Mesenteric fat pad (tissue), 1 donor: ENCODE data around the gene ULK1. TPM values are rescaled to one million over a fixed set of nuclear protein-coding genes. Genes with fewer than 3 reads are reported as not detected.
A peak's percentile ranks its signal among the peaks of the same experiment; 100 is the strongest.

Experiments used
- DNase-seq: peaks from one replicate; pipeline ENCODE4 v3.0.0-alpha.2; 2020; ENCODE audit warnings: low spot score
- total RNA-seq: library from RNA; stranded (reverse); fragmentation: NEBNext Ultra II Directional; extraction: Animal tissue kit (Norgen Biotek cat#: 25700); gene quantifications from one replicate; pipeline ENCODE4 v1.2.1, GENCODE V29; 2021
- donor health status: DM: yes; HTN: yes; CAD: no.

Gene ULK1
- total RNA-seq, 1 donor from 2014 or later = 19.4 TPM

GRCh38 chr12:131919051-131919347 is 24.6 kb downstream of the ULK1 start:
- DNase-seq = no peak

GRCh38 chr12:131919366-131920156 is 25.1 kb downstream of the ULK1 start:
- DNase-seq = no peak

DNA sequence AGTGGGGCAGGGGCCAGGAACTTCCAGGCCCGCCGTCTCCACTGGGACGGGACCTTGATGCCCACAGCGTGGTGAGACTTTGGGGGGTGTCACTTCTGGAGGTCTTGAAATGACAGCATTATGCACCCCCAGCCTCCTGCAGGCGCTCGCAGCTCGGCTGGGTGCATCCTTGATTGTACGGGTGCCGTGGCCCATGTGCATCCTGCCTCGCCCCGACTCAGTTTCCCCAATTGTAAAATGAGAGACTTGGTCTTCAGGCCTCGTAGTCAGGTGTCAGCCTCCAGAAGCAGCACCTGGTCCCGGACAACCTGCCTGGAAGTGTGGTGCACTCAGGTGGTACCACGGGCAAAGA is 25.7 kb downstream of the ULK1 start:
- no peak for DNase-seq

- no peak for DNase-seq
Measured at GRCh38 chr12:131920902-131921840, 26.7 kb downstream of the ULK1 start.

DNA sequence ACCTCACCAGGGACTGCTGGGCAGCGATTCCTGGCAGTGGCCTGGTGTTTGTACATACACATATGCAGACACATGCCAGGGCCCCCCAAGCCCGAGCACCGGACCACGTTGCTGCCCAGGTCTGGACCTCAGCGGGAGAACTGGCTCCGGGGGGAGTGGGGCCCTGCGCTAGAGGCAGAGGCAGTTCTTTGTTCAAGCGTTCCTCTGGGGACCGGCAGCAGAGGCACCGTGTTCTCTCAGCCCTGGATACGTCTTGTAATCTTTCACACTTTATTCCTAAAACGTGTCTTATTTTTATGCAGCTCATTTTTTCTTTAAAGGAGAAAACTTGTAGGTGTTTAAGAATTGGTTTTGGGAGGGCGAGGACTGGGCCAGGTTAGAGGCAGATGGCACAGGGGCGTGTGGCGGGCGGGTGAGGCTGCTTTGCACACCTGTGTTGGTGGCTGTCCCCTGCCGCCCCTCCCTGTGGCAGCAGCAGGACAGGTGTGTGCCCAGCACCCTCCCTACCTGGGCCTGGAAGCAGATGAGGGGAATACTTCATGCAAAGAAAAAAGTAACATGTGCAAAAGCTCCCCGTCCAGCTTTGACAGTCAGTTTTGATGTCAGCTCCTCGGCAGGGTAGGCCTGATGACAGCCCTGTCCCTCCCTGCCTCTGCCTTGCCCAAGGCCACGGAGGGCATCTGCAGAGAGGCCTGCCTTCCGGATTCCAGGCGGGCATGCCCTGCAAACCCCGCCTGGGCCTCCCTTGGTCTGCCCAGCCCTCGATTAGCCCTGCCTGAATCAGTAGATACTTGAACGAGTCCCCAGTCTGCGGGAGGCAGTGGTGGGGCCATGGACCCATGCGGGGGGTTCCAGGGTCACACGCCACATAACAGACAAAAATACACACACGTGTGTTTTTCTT is 27.7 kb downstream of the ULK1 start:
- no peak for DNase-seq

GRCh38 chr12:131922772-131923171 is 28.4 kb downstream of the ULK1 start:
- DNase-seq = no peak

DNA sequence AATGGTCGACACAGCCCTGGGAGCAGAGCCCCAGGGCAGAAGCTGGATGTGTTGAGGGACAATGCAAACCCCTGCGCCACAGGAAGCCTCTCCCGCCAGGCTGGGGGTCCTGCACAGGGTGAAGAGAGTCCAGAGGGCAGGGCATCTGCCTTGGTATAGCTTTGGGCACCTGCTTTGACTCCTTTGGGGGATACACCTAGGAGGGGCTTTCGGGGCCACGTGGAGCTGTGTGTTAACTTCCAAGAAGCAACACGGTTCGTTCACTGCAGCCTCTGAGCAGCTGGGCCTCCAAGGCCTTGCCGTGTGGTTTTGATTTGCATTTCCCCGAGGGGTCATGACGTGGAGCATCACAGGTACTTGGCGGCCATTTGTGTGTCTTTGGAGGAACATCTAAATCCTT is 28.8 kb downstream of the ULK1 start:
- no peak for DNase-seq

GRCh38 chr12:131927110-131928079 is 33.0 kb downstream of the ULK1 start:
- no peak for DNase-seq

- no peak for DNase-seq
Measured at GRCh38 chr12:131928080-131928710, 33.8 kb downstream of the ULK1 start.

- peak; percentile 97 for DNase-seq
Measured at GRCh38 chr12:131928711-131929580, 34.5 kb downstream of the ULK1 start, which contains the start of gene PUS1. PUS1 (plus strand) TSS chr12:131929276; CDS start chr12:131929723, 447 bp downstream.

DNA sequence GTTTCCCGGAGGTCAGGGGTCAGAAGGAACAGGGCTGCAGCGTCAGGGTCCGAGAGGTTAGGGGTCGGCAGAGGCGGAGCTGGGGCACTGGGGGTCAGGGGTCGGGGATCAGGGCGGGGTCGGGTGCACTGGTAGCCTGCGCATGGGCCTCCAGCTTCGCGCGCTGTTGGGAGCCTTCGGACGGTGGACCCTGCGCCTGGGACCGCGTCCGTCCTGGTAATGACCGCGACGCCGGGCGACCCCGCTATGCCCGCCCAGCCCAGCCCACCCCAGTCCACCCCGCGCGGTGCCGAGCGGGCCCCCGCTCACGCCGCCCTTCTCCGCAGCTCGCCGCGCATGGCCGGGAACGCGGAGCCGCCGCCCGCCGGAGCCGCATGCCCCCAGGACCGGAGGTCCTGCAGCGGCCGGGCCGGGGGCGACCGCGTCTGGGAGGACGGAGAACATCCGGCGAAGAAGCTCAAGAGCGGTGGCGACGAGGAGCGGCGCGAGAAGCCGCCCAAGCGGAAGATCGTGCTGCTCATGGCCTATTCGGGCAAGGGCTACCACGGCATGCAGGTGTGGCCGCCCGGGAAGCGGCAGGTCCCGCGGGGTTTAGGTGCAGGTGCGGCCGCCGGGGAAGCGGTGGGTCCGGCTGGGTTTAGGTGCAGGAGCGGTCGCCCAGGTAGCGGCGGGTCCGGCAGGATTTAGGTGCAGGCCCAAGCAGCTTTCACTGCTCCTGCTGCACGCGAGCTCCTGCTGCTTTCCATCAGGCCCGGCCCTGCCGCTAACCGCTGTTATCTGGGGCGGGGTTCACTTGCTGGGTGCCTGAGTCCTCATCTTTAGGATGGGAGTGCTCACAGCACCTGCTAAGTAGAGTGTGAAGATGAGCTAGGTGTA is 35.4 kb downstream of the ULK1 start:
- DNase-seq = no peak

DNA sequence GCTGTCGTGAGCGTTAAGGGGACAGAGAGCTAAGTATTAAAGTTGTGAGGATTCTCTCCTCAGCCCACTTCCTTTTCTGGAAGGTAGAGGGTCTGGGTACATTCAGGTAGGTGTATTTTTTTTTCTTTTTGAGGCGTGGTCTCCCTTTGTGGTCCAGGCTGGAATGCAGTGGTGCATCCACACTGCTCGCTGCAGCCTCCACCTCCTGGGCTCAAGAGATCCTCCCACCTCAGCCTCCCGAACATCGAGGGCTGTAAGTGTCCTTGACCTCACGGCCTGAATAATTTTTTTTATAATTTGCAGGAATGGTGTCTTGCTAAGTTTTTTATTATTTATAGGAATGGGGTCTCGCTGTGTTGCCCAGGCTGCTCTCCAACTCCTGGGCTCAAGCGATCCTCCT is 36.1 kb downstream of the ULK1 start:
- no peak for DNase-seq

DNA sequence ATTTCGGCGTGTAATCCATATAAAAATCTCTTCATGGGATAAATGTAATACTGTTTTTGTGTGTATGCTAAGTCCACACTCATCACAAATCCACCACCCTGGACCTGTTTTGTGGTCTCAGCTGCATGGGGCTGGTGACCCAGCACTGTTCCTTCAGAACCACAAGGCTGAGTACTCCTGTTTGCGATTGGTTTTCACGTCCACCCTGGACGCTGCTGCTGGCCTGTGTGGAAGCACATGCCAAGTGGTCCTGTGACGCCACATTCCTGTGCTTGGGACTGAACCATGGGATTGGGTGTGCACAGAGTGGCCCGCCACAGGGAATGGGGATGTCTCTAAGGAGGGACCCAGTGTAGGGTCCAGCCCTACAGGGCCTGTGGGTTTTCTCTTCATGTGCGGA is 39.0 kb downstream of the ULK1 start:
- no peak for DNase-seq

- DNase-seq = no peak
Measured at GRCh38 chr12:131934535-131934934, 40.1 kb downstream of the ULK1 start.

- DNase-seq = no peak
Measured at GRCh38 chr12:131938082-131938481, 43.7 kb downstream of the ULK1 start.

GRCh38 chr12:131939007-131939406 is 44.6 kb downstream of the ULK1 start:
- DNase-seq = no peak

GRCh38 chr12:131940141-131940547 is 45.7 kb downstream of the ULK1 start:
- no peak for DNase-seq
